HG03095 (cell line): ENCODE measurements around the gene SCGB3A1.

ENCODE experiments used
- ATAC-seq: cut with Tn5 transposase; IDR thresholded peaks from one replicate; pipeline ENCODE4 v1.9.1; 2021; ENCODE audit warnings: moderate library complexity; ENCODE audit not compliant: unreplicated experiment

Gene SCGB3A1

GRCh38 chr5:180590543-180591310 is 572 bp downstream of the SCGB3A1 start:
- no peak for ATAC-seq

GRCh38 chr5:180589771-180590542 is 1.3 kb downstream of the SCGB3A1 start:
- ATAC-seq = no peak

- ATAC-seq = no peak
These were observed 4.4 kb downstream of the SCGB3A1 start for GRCh38 chr5:180586870-180587269.

GRCh38 chr5:180586204-180586603 is 5.1 kb downstream of the SCGB3A1 start:
- no peak for ATAC-seq

GRCh38 chr5:180583738-180584137 is 7.6 kb downstream of the SCGB3A1 start:
- no peak for ATAC-seq

- no peak for ATAC-seq
These were observed 10.6 kb downstream of the SCGB3A1 start for GRCh38 chr5:180580681-180581080.

- ATAC-seq = no peak
These were observed 15.7 kb downstream of the SCGB3A1 start for GRCh38 chr5:180575571-180575970.

GRCh38 chr5:180568914-180569313 is 22.4 kb downstream of the SCGB3A1 start:
- ATAC-seq = no peak

GRCh38 chr5:180563994-180564393 is 27.3 kb downstream of the SCGB3A1 start:
- no peak for ATAC-seq

- ATAC-seq = no peak
These were observed 33.1 kb downstream of the SCGB3A1 start for GRCh38 chr5:180558232-180558631.

- ATAC-seq = no peak
These were observed 34.0 kb downstream of the SCGB3A1 start for GRCh38 chr5:180557217-180557809.

GRCh38 chr5:180555168-180555921 is 36.0 kb downstream of the SCGB3A1 start:
- ATAC-seq = no peak

- ATAC-seq = no peak
These were observed 37.8 kb downstream of the SCGB3A1 start for GRCh38 chr5:180553530-180553929.

GRCh38 chr5:180548563-180548962 is 42.7 kb downstream of the SCGB3A1 start:
- ATAC-seq = no peak

GRCh38 chr5:180545248-180545647 is 46.1 kb downstream of the SCGB3A1 start:
- no peak for ATAC-seq

GRCh38 chr5:180541710-180542109 is 49.6 kb downstream of the SCGB3A1 start:
- ATAC-seq = no peak
